MM.1S (cell line): ENCODE results near the gene ZDHHC13.

Experiments
- CTCF ChIP-seq: fragments of 300-600 bp; sonication (generic); IDR thresholded peaks from 2 replicates; pipeline ENCODE4 v1.5.1; 2016; ENCODE audit warnings: antibody characterized with exemption, low read length, mixed read lengths
- EZH2phosphoT487 ChIP-seq: fragments of 300-600 bp; sonication (generic); IDR thresholded peaks from 2 replicates; pipeline ENCODE4 v1.6.1; 2018; ENCODE audit warnings: antibody characterized with exemption, low read length

- TF ChIP-seq CTCF (no peak), EZH2phosphoT487 (no peak)
Observed at GRCh38 chr11:19200410-19201201, 83.6 kb downstream of the ZDHHC13 start.
